ENCODE measurements around the gene CDH19.

DNA sequence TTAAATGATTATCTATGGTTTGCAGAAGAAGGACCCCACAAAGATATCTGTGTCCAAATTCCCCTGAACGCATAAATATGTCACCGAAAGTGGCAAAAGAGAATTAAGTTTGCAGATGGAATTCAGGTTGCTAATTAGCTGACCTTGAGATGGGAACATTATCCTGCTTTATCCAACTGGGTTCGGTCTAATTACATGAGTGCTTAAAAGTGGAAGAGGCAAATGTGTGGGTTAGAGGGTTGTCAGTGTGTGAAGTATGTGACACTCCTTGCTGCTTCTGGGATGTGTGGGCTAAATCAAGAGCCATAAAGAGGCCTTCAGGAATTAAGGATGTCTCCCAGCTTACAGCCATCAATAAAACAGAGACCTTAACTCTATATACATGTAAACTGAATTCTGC lies 53.5 kb downstream of the CDH19 start:
- TF ChIP-seq GATA2 (IDR thresholded peaks at IDR 0.05; ENCODE audit: low read depth, low read length) = no peak
- TF ChIP-seq GATA3 (IDR thresholded peaks at IDR 0.05; ENCODE audit: low read depth, low read length) = no peak

Data from SH-SY5Y (cell line).